ENCODE data around the gene SP6.

DNA sequence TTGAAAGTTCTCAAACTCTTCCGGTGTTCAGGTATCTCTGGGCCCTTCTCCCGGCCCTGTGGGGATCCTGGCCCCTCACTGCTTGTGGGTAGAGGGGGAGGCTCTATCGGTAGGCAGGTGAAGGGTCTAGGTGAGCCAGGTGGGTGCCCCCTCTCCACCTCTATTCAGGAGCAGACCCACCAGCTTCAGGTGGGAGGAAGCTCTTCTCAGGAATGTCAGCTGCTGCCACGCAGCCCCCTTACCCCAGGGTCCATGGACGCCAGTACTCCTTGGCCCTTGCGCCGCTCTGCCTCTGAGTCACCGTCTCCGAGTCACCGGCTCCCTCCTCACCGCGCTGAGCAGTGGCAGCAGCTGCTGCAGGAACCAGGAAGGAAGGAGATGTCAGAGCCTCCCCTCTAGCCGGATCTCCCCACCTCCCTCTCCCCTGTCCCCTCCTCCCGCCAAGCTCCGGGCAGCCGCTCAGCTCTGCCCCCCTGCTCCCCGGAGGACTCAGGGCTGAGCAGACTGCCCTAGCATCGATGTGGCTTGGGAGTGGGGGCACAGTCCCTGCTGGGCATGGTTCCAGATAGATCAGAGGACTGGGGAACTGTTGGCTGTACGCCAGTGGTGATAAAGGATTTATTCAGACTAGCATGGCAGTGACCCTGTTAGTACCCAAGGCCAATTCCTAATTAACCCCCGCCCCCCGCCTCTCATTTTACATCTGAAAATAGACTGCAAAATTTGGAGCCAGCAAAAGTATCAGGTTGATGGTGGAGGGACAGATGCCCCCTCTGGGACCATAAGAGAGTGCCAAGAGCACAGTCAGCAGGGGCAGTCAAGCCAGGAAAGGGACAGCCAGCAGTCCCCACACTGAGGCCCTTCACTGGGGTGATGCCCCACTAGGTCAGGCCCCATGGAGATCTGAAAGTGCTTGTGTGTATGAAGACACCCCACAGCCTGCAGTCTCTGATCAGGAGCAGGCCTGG, 29.3 kb downstream of the SP6 start, which contains the start of gene OSBPL7:
- TF ChIP-seq, protein P1, sequence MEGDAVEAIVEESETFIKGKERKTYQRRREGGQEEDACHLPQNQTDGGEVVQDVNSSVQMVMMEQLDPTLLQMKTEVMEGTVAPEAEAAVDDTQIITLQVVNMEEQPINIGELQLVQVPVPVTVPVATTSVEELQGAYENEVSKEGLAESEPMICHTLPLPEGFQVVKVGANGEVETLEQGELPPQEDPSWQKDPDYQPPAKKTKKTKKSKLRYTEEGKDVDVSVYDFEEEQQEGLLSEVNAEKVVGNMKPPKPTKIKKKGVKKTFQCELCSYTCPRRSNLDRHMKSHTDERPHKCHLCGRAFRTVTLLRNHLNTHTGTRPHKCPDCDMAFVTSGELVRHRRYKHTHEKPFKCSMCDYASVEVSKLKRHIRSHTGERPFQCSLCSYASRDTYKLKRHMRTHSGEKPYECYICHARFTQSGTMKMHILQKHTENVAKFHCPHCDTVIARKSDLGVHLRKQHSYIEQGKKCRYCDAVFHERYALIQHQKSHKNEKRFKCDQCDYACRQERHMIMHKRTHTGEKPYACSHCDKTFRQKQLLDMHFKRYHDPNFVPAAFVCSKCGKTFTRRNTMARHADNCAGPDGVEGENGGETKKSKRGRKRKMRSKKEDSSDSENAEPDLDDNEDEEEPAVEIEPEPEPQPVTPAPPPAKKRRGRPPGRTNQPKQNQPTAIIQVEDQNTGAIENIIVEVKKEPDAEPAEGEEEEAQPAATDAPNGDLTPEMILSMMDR (conservative IDR thresholded peaks at IDR 0.05 in 1 of 2, IDR thresholded peaks at IDR 0.05 in 1 of 2; ENCODE audit: extremely low read depth in 1 of 2, insufficient read depth in 1 of 2, low read depth in 1 of 2, low read length in 2 of 2): no peak
- no peak for TF ChIP-seq EZH2 (IDR thresholded peaks at IDR 0.05; ENCODE audit: borderline replicate concordance, low read length)

Data from mammary epithelial cell (primary cell).